ENCODE data around the gene CLEC1B. TPM values are rescaled to one million over a fixed set of nuclear protein-coding genes. Genes with fewer than 3 reads are reported as not detected.

CLEC1B gene
- total RNA-seq (2022), result not detected in 2 replicates
- Bru-seq, nascent RNA, result not detected
- percentile 7 among the genes with signal in this experiment for BruChase-seq, experiment 1, labeled RNA remaining after a 6-hour chase
- BruChase-seq, experiment 2, labeled RNA remaining after a 2-hour chase, result percentile 4 among the genes with signal in this experiment
- long read RNA-seq, result 0 reads

DNA sequence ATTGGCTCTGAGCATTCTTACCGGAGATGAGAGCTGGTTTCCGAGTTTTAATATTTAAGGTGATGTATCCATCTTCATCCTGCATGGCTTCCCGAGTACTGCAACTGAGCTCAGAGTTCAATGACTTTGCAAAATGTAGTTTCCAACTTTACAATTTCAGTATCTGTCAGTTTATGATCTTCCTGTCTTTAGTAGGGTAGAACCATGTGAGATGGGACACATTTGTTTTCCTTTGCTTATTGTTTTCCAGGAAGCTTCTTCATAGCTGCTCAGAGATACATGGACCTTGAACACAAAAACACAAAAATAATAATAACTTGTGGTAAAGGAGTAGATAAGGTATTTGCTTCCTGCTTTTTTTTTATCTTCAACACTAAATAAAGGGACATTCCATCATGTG, at the start of gene CLEC1B:
Gene CLEC1B, minus strand, starts transcription at position 106 of the 400 bp plus-strand sequence. Its CDS starts 21 bp downstream, at position 85.
- intact Hi-C loops (cut with micrococcal nuclease), result no loop called here
- Mint-ChIP-seq H3K9me3 (ENCODE audit: unreplicated experiment) (no peaks in the 10 kb centered on the region), H3K4me1 (ENCODE audit: insufficient read depth, unreplicated experiment) (no peaks in the 10 kb centered on the region), H3K27ac (ENCODE audit: low read depth, unreplicated experiment) (no peak within 1 kb of the TSS), H3K4me3 (ENCODE audit: unreplicated experiment) (no peak within 1 kb of the TSS), H3K27me3 (ENCODE audit: insufficient read depth, unreplicated experiment) (peaks cover 12% of the 10 kb centered on the region), H3K36me3 (ENCODE audit: insufficient read depth, unreplicated experiment) (no peaks in the 10 kb centered on the region)
- no TSS peak for BruUV-seq (replicated peaks)
- DNase-seq (ENCODE audit: unreplicated experiment), result no peak
- CTCF ChIA-PET, result interaction anchor here (0.7 to 6.6 kb wide), 3 partner anchors 12 to 185 kb away, joined by 3 to 51 read pairs (median 4); partner anchors contain the start of gene CLEC12B
- POLR2A ChIA-PET, result interaction anchor here (0.5 to 1.2 kb wide), 3 partner anchors 9 to 247 kb away, joined by 3 to 4 read pairs (median 3); no protein-coding TSS in a partner anchor
- TF ChIP-seq, protein P1, sequence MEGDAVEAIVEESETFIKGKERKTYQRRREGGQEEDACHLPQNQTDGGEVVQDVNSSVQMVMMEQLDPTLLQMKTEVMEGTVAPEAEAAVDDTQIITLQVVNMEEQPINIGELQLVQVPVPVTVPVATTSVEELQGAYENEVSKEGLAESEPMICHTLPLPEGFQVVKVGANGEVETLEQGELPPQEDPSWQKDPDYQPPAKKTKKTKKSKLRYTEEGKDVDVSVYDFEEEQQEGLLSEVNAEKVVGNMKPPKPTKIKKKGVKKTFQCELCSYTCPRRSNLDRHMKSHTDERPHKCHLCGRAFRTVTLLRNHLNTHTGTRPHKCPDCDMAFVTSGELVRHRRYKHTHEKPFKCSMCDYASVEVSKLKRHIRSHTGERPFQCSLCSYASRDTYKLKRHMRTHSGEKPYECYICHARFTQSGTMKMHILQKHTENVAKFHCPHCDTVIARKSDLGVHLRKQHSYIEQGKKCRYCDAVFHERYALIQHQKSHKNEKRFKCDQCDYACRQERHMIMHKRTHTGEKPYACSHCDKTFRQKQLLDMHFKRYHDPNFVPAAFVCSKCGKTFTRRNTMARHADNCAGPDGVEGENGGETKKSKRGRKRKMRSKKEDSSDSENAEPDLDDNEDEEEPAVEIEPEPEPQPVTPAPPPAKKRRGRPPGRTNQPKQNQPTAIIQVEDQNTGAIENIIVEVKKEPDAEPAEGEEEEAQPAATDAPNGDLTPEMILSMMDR (IDR thresholded peaks at IDR 0.05; ENCODE audit: unreplicated experiment), result no peak

DNA sequence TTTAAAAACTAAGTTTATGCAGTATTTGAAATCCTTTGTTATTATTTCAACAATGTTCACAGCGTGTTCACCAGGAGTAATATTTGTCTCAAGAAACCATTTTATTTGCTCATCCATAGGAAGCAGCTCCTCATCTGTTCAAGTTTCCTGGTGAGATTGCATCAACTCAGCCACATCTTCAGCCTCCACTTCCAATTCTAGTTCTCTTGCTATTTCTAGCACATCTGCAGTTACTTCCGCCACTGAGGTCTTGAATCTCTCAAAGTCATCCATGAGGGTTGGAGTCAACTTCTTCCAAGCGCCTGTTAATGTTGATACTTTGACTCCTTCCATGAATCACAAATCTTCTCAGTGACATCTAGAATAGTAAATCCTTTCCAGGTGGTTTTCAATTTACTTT, 49.6 kb upstream of the CLEC1B start:
- H3K27me3 Mint-ChIP-seq (ENCODE audit: insufficient read depth, unreplicated experiment), result no peaks in the 10 kb centered on the region
- no peaks in the 10 kb centered on the region for H3K9me3 Mint-ChIP-seq (ENCODE audit: unreplicated experiment)
- no peak overlapping the region for H3K27ac Mint-ChIP-seq (ENCODE audit: low read depth, unreplicated experiment)
- H3K4me1 Mint-ChIP-seq (ENCODE audit: insufficient read depth, unreplicated experiment), result no peaks in the 10 kb centered on the region
- H3K4me3 Mint-ChIP-seq (ENCODE audit: unreplicated experiment), result no peak overlapping the region
- CTCF ChIA-PET, result interaction anchor here (0.7 kb wide), 1 partner anchor 25 kb away, joined by 4 read pairs; no protein-coding TSS in a partner anchor
- POLR2A ChIA-PET, result no interaction called here
- no peaks in the 10 kb centered on the region for H3K36me3 Mint-ChIP-seq (ENCODE audit: insufficient read depth, unreplicated experiment)
- BruUV-seq (replicated peaks), result no TSS peak
- TF ChIP-seq, protein P1 (IDR thresholded peaks at IDR 0.05; ENCODE audit: unreplicated experiment), result no peak
- DNase-seq (ENCODE audit: unreplicated experiment), result no peak
- intact Hi-C loops (cut with micrococcal nuclease), result no loop called here

DNA sequence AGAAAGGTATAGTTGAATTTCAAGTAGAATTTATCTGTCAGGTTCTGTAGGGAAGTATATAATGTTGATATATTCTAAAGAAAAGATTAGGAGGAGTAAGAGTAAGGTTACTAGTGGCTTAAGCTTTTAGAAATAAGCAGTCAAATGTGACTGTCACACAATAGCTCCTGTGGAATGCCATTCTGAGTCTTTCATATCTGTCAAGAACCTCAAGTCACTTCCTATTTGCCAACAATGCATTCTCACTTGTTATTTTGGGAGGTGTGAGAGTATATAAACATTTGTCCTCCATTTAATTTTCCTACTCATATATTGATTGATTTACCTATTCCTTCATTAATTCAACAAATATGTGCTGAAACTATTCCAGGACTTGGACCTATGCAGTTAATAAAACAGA, 43.2 kb upstream of the CLEC1B start:
- Mint-ChIP-seq H3K27ac (ENCODE audit: low read depth, unreplicated experiment) (no peak overlapping the region), H3K4me3 (ENCODE audit: unreplicated experiment) (no peak overlapping the region), H3K36me3 (ENCODE audit: insufficient read depth, unreplicated experiment) (no peaks in the 10 kb centered on the region), H3K9me3 (ENCODE audit: unreplicated experiment) (no peaks in the 10 kb centered on the region), H3K4me1 (ENCODE audit: insufficient read depth, unreplicated experiment) (no peaks in the 10 kb centered on the region), H3K27me3 (ENCODE audit: insufficient read depth, unreplicated experiment) (no peaks in the 10 kb centered on the region)
- TF ChIP-seq, protein P1 (IDR thresholded peaks at IDR 0.05; ENCODE audit: unreplicated experiment), result no peak
- no TSS peak for BruUV-seq (replicated peaks)
- no peak for DNase-seq (ENCODE audit: unreplicated experiment)
- ChIA-PET CTCF (interaction anchor here (0.7 to 3.7 kb wide), 4 partner anchors 8 to 939 kb away, joined by 3 to 21 read pairs (median 4); no protein-coding TSS in a partner anchor), POLR2A (interaction anchor here (0.8 to 1.0 kb wide), 2 partner anchors 56 to 172 kb away, joined by 3 read pairs; no protein-coding TSS in a partner anchor)
- intact Hi-C loops (cut with micrococcal nuclease), result no loop called here

DNA sequence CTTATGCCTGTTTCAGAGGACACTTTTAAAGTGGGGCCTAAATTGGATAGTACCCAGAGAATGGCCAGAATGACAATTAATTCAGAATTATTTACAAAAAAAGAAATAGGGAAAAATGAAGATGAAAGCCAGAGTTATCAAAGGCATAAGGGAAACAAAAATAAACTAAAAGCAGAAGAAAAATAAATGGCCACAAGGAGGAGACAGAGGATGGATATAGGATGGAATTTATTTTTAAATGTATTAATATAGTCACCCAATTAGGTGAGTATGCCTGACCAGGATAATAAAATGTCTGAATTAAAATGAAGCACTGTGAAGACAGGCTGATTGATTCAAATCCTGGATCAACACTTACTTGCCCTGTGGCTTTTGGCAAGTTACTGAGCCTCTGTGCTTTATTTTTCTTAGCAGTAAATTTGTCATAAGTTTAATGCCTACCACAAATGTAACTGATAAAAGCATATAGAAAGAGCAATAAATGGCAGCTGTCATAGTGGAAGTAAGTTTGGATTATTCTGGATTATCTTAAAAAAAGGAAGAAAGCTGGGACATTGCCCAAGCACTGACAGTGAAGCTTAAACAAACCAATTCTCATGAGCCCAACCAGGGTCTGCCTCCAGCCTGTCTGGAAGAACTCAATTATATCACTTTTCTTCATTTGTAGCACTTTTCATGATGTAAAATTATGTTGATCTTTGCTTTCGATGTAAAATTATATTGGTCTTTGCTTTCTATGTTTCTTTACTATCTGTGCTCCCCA, 35.0 kb upstream of the CLEC1B start:
- Mint-ChIP-seq H3K4me3 (ENCODE audit: unreplicated experiment) (no peak overlapping the region), H3K27ac (ENCODE audit: low read depth, unreplicated experiment) (no peak overlapping the region), H3K9me3 (ENCODE audit: unreplicated experiment) (peaks cover 14% of the 10 kb centered on the region), H3K4me1 (ENCODE audit: insufficient read depth, unreplicated experiment) (peaks cover 23% of the 10 kb centered on the region), H3K27me3 (ENCODE audit: insufficient read depth, unreplicated experiment) (no peaks in the 10 kb centered on the region), H3K36me3 (ENCODE audit: insufficient read depth, unreplicated experiment) (no peaks in the 10 kb centered on the region)
- intact Hi-C loops (cut with micrococcal nuclease), result loop anchor here (1.0 kb wide), 1 partner anchor 106 kb away; no protein-coding TSS in a partner anchor
- TF ChIP-seq, protein P1 (IDR thresholded peaks at IDR 0.05; ENCODE audit: unreplicated experiment), result peak; percentile 70
- ChIA-PET CTCF (interaction anchor here (0.6 to 6.3 kb wide), 29 partner anchors 9 to 1377 kb away, joined by 3 to 134 read pairs (median 5); partner anchors contain the start of genes CLEC12B and CLEC7A), POLR2A (interaction anchor here (1.2 kb wide), 1 partner anchor 178 kb away, joined by 3 read pairs; the partner anchor contains the start of gene GABARAPL1)
- peak; percentile 48 for DNase-seq (ENCODE audit: unreplicated experiment)
- no TSS peak for BruUV-seq (replicated peaks)

Measured in MCF 10A (cell line).